GM18861 (cell line): ENCODE measurements around the gene USP48.

ENCODE experiments used
- ATAC-seq: cut with Tn5 transposase; IDR thresholded peaks from one replicate; pipeline ENCODE4 v1.9.1; 2021; ENCODE audit not compliant: unreplicated experiment

USP48 gene

GRCh38 chr1:21659099-21659923 lies 123.6 kb downstream of the USP48 start:
- no peak for ATAC-seq

- no peak for ATAC-seq
Observed at GRCh38 chr1:21657456-21658190, 125.3 kb downstream of the USP48 start.

GRCh38 chr1:21655748-21656147 lies 127.2 kb downstream of the USP48 start:
- no peak for ATAC-seq

GRCh38 chr1:21655259-21655658 lies 127.7 kb downstream of the USP48 start:
- no peak for ATAC-seq

GRCh38 chr1:21654209-21654608 lies 128.7 kb downstream of the USP48 start:
- no peak for ATAC-seq

- ATAC-seq: no peak
Observed at GRCh38 chr1:21653744-21654100, 129.2 kb downstream of the USP48 start.

- no peak for ATAC-seq
Observed at GRCh38 chr1:21652937-21653743, 129.8 kb downstream of the USP48 start.

- no peak for ATAC-seq
Observed at GRCh38 chr1:21652101-21652936, 130.6 kb downstream of the USP48 start.

GRCh38 chr1:21651214-21652042 lies 131.5 kb downstream of the USP48 start:
- no peak for ATAC-seq

- no peak for ATAC-seq
Observed at GRCh38 chr1:21650400-21650799, 132.5 kb downstream of the USP48 start.

GRCh38 chr1:21649315-21649714 lies 133.6 kb downstream of the USP48 start:
- ATAC-seq: no peak

- ATAC-seq: no peak
Observed at GRCh38 chr1:21648791-21649190, 134.2 kb downstream of the USP48 start.

GRCh38 chr1:21648352-21648730 lies 134.6 kb downstream of the USP48 start:
- no peak for ATAC-seq

GRCh38 chr1:21647431-21648351 lies 135.3 kb downstream of the USP48 start:
- ATAC-seq: no peak

GRCh38 chr1:21645550-21645949 lies 137.4 kb downstream of the USP48 start:
- ATAC-seq: no peak

- no peak for ATAC-seq
Observed at GRCh38 chr1:21644906-21645305, 138.0 kb downstream of the USP48 start.

- no peak for ATAC-seq
Observed at GRCh38 chr1:21644348-21644747, 138.6 kb downstream of the USP48 start.

GRCh38 chr1:21643624-21644023 lies 139.3 kb downstream of the USP48 start:
- ATAC-seq: no peak
